ENCODE measurements around the gene IL17REL.

The IL17REL gene

DNA sequence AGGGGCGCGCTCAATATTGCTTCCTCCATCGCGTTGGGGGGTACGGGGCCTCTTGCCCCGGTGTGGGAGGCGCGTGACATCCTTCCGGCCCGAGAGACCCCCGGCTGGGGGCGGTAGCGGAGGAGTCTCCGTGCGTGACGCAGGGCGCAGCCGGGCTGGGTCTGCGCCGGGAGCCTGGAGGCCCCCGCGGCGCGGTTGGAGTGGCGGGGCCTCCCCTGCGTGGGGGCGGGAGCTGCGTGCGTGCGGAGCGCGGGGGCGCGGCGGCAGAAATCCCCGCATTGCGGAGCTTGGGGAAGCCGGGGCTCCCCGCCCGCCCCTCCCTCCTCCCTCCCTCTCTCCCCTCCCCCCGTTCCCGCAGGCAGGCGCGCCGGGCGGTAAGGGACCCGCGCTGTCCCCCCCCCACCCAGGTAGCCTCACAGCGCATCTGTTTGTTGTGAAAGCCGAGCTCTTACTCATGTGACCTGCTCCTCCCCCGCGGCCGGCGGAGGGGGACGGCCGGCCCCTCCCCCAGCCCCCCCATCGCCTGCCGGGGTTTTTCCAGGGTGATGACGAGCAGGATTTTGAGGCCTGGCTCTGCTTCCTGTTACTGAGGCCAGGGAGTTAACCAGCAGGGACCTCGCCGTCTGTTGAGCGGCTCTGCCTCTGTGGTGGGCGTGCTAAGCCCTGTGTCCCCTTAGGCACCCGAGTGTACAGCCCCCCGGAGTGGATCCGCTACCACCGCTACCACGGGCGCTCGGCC, 50.4 kb downstream of the IL17REL start:
- peak overlapping the region; percentile 93 for H3K23ac ChIP-seq (ENCODE audit: low read depth, low read length, poor library complexity)
- H2BK15ac ChIP-seq (ENCODE audit: low read length) = peak overlapping the region; percentile 92
- H3K36me3 ChIP-seq (replicated peaks in 1 of 2; ENCODE audit: control insufficient read depth in 2 of 2, insufficient read depth in 2 of 2, low read length in 2 of 2) = peaks cover 21 to 29% of the 10 kb centered on the region in 2 donors
- H3K4me1 ChIP-seq (ENCODE audit: control insufficient read depth in 2 of 2, insufficient read depth in 1 of 2, low read depth in 1 of 2, low read length in 2 of 2) = peaks cover 26 to 31% of the 10 kb centered on the region in 2 donors
- WGBS, 2 donors (ENCODE audit: extremely low coverage in 2 of 2, insufficient read length in 2 of 2, insufficient replicate concordance in 1 of 2) = no CpG with 5 or more reads among the region's 70 CpGs
- no peak overlapping the region for H2AFZ ChIP-seq (ENCODE audit: low read length)
- H4K91ac ChIP-seq (ENCODE audit: low read depth, low read length, poor library complexity) = no peak overlapping the region
- peak overlapping the region; percentile 97 for H2BK12ac ChIP-seq (ENCODE audit: low read length)
- H3K4me2 ChIP-seq (ENCODE audit: insufficient read depth, low read length, poor library complexity, severe bottlenecking) = peak overlapping the region; percentile 91
- peak overlapping the region; percentile 98 for H3K18ac ChIP-seq (ENCODE audit: low read length)
- no peak overlapping the region for H4K8ac ChIP-seq (ENCODE audit: low read depth, low read length)
- H3K4me3 ChIP-seq (ENCODE audit: low read length in 2 of 2) = peak overlapping the region; percentile 84 to 89
- peak overlapping the region; percentile 99 for H2AK5ac ChIP-seq (ENCODE audit: low read depth, low read length)
- H3K27me3 ChIP-seq (ENCODE audit: control insufficient read depth in 3 of 3, insufficient read depth in 3 of 3, low read depth in 1 of 3, low read length in 3 of 3) = peaks cover 0 to 7% (median 2%) of the 10 kb centered on the region in 3 experiments
- H3K9ac ChIP-seq (ENCODE audit: low read depth, low read length, poor library complexity) = peak overlapping the region; percentile 99
- H3K27ac ChIP-seq (replicated peaks; ENCODE audit: low read length) = peak overlapping the region; percentile 85
- no peak overlapping the region for H3K4ac ChIP-seq (ENCODE audit: low read length)
- no peaks in the 10 kb centered on the region for H3K9me3 ChIP-seq (replicated peaks in 1 of 2; ENCODE audit: control insufficient read depth in 2 of 2, insufficient read depth in 1 of 2, low read depth in 1 of 2, low read length in 2 of 2)
- peak overlapping the region; percentile 97 for H2BK5ac ChIP-seq (ENCODE audit: low read length)
- peak; percentile 76 for DNase-seq (ENCODE audit: low spot score)
- H2BK120ac ChIP-seq (ENCODE audit: low read depth, low read length) = peak overlapping the region; percentile 96
- peak overlapping the region; percentile 100 for H3K14ac ChIP-seq (ENCODE audit: low read length)
- peaks cover 26% of the 10 kb centered on the region for H3K79me1 ChIP-seq (ENCODE audit: low read depth, low read length)

DNA sequence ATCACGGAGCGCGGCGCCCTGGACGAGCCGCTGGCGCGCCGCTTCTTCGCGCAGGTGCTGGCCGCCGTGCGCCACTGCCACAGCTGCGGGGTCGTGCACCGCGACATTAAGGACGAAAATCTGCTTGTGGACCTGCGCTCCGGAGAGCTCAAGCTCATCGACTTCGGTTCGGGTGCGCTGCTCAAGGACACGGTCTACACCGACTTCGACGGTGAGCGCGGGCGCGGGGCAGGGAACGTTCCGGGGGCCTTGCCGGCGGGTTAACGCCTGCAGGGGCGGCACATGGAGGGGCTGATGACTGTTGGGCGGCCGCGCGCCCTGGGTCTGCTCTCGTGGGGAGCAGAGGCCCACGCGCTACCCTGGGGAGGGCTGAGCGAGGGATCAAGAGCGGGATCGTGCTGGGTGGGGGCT, 51.0 kb downstream of the IL17REL start:
- peak overlapping the region; percentile 97 for H2BK5ac ChIP-seq (ENCODE audit: low read length)
- H3K79me1 ChIP-seq (ENCODE audit: low read depth, low read length) = peaks cover 26% of the 10 kb centered on the region
- H3K4me3 ChIP-seq (ENCODE audit: low read length in 2 of 2) = peak overlapping the region; percentile 84 to 89
- H2BK12ac ChIP-seq (ENCODE audit: low read length) = peak overlapping the region; percentile 63
- DNase-seq (ENCODE audit: low spot score) = no peak
- H3K18ac ChIP-seq (ENCODE audit: low read length) = peak overlapping the region; percentile 98
- peak overlapping the region; percentile 85 for H2BK15ac ChIP-seq (ENCODE audit: low read length)
- H2AFZ ChIP-seq (ENCODE audit: low read length) = peak overlapping the region; percentile 98
- peak overlapping the region; percentile 97 for H2AK5ac ChIP-seq (ENCODE audit: low read depth, low read length)
- no CpG with 5 or more reads among the region's 49 CpGs for WGBS, 2 donors (ENCODE audit: extremely low coverage in 2 of 2, insufficient read length in 2 of 2, insufficient replicate concordance in 1 of 2)
- peak overlapping the region; percentile 91 for H3K4me2 ChIP-seq (ENCODE audit: insufficient read depth, low read length, poor library complexity, severe bottlenecking)
- H3K4ac ChIP-seq (ENCODE audit: low read length) = peak overlapping the region; percentile 93
- H3K9me3 ChIP-seq (replicated peaks in 1 of 2; ENCODE audit: control insufficient read depth in 2 of 2, insufficient read depth in 1 of 2, low read depth in 1 of 2, low read length in 2 of 2) = no peaks in the 10 kb centered on the region
- peak overlapping the region; percentile 96 for H2BK120ac ChIP-seq (ENCODE audit: low read depth, low read length)
- H3K27ac ChIP-seq (replicated peaks; ENCODE audit: low read length) = no peak overlapping the region
- peaks cover 21 to 29% of the 10 kb centered on the region in 2 donors for H3K36me3 ChIP-seq (replicated peaks in 1 of 2; ENCODE audit: control insufficient read depth in 2 of 2, insufficient read depth in 2 of 2, low read length in 2 of 2)
- peak overlapping the region; percentile 93 for H3K23ac ChIP-seq (ENCODE audit: low read depth, low read length, poor library complexity)
- H4K91ac ChIP-seq (ENCODE audit: low read depth, low read length, poor library complexity) = no peak overlapping the region
- peak overlapping the region; percentile 99 for H3K9ac ChIP-seq (ENCODE audit: low read depth, low read length, poor library complexity)
- peaks cover 20 to 25% of the 10 kb centered on the region in 2 donors for H3K4me1 ChIP-seq (ENCODE audit: control insufficient read depth in 2 of 2, insufficient read depth in 1 of 2, low read depth in 1 of 2, low read length in 2 of 2)
- peaks cover 0 to 7% (median 2%) of the 10 kb centered on the region in 3 experiments for H3K27me3 ChIP-seq (ENCODE audit: control insufficient read depth in 3 of 3, insufficient read depth in 3 of 3, low read depth in 1 of 3, low read length in 3 of 3)
- H3K14ac ChIP-seq (ENCODE audit: low read length) = peak overlapping the region; percentile 100
- no peak overlapping the region for H4K8ac ChIP-seq (ENCODE audit: low read depth, low read length)

DNA sequence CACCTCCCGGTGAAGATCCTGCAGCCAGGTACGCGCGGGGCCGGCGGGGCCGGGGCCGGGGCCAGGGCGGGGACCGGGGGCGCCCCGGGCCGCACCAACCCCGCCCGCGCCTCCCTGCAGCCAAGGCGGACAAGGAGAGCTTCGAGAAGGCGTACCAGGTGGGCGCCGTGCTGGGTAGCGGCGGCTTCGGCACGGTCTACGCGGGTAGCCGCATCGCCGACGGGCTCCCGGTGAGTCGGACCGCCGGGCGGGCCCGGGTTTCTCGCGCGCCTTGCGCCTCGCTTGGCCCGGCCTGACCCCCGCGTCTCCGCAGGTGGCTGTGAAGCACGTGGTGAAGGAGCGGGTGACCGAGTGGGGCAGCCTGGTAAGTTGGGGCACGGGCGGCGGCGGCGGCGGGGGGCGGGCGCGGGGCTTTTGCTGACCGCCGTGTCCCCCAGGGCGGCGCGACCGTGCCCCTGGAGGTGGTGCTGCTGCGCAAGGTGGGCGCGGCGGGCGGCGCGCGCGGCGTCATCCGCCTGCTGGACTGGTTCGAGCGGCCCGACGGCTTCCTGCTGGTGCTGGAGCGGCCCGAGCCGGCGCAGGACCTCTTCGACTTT, 51.5 kb downstream of the IL17REL start:
- Histone ChIP-seq H3K4me3 (ENCODE audit: low read length in 2 of 2) (peak overlapping the region; percentile 84 to 89), H2BK120ac (ENCODE audit: low read depth, low read length) (peak overlapping the region; percentile 96), H3K9me3 (replicated peaks in 1 of 2; ENCODE audit: control insufficient read depth in 2 of 2, insufficient read depth in 1 of 2, low read depth in 1 of 2, low read length in 2 of 2) (no peaks in the 10 kb centered on the region), H3K4ac (ENCODE audit: low read length) (peak overlapping the region; percentile 93), H3K18ac (ENCODE audit: low read length) (peak overlapping the region; percentile 98), H3K4me1 (ENCODE audit: control insufficient read depth in 2 of 2, insufficient read depth in 1 of 2, low read depth in 1 of 2, low read length in 2 of 2) (peaks cover 16 to 21% of the 10 kb centered on the region in 2 donors), H2BK12ac (ENCODE audit: low read length) (peak overlapping the region; percentile 22), H3K4me2 (ENCODE audit: insufficient read depth, low read length, poor library complexity, severe bottlenecking) (peak overlapping the region; percentile 91), H2BK5ac (ENCODE audit: low read length) (peak overlapping the region; percentile 97), H3K36me3 (replicated peaks in 1 of 2; ENCODE audit: control insufficient read depth in 2 of 2, insufficient read depth in 2 of 2, low read length in 2 of 2) (peaks cover 21 to 29% of the 10 kb centered on the region in 2 donors), H4K91ac (ENCODE audit: low read depth, low read length, poor library complexity) (no peak overlapping the region), H3K79me1 (ENCODE audit: low read depth, low read length) (peaks cover 26% of the 10 kb centered on the region), H3K23ac (ENCODE audit: low read depth, low read length, poor library complexity) (peak overlapping the region; percentile 93), H3K27ac (replicated peaks; ENCODE audit: low read length) (peak overlapping the region; percentile 90), H2AK5ac (ENCODE audit: low read depth, low read length) (peak overlapping the region; percentile 97), H3K14ac (ENCODE audit: low read length) (peak overlapping the region; percentile 100), H3K9ac (ENCODE audit: low read depth, low read length, poor library complexity) (peak overlapping the region; percentile 99), H4K8ac (ENCODE audit: low read depth, low read length) (no peak overlapping the region), H3K27me3 (ENCODE audit: control insufficient read depth in 3 of 3, insufficient read depth in 3 of 3, low read depth in 1 of 3, low read length in 3 of 3) (peaks cover 0 to 7% (median 2%) of the 10 kb centered on the region in 3 experiments), H2BK15ac (ENCODE audit: low read length) (peak overlapping the region; percentile 85), H2AFZ (ENCODE audit: low read length) (peak overlapping the region; percentile 98)
- DNase-seq (ENCODE audit: low spot score) = no peak
- no CpG with 5 or more reads among the region's 84 CpGs for WGBS, 2 donors (ENCODE audit: extremely low coverage in 2 of 2, insufficient read length in 2 of 2, insufficient replicate concordance in 1 of 2)

Measured in neuronal stem cell (in vitro differentiated cells).